Adrenal gland (tissue), 5 donors: ENCODE measurements around the gene KIAA1755.
A peak's percentile ranks its signal among the peaks of the same experiment; 100 is the strongest.

Experiments
- POLR2A ChIP-seq, 2 donors: fragments of 450-650 bp; IDR thresholded peaks; one replicate each; pipeline ENCODE4 v1.6.1; 2017; ENCODE audit warnings: antibody characterized with exemption in 2 of 2, mild to moderate bottlenecking in 2 of 2, moderate library complexity in 1 of 2
- TF ChIP-seq, protein P1 (sequence below), 6 experiments: fragments of 450-650 bp in 4 of 6; fragments of 200-600 bp in 2 of 6; sonication (generic) in 1 of 6; IDR thresholded peaks; 1 replicate in 5 of 6; 2 replicates in 1 of 6; pipeline versions ENCODE4 v1.5.1 to v1.8.0; 2016 to 2021; ENCODE audit warnings: antibody characterized with exemption in 6 of 6, mild to moderate bottlenecking in 2 of 6, moderate library complexity in 1 of 6
- donor health status: DM: no; HTN: no; CAD: no.

- TF ChIP-seq, protein P1, sequence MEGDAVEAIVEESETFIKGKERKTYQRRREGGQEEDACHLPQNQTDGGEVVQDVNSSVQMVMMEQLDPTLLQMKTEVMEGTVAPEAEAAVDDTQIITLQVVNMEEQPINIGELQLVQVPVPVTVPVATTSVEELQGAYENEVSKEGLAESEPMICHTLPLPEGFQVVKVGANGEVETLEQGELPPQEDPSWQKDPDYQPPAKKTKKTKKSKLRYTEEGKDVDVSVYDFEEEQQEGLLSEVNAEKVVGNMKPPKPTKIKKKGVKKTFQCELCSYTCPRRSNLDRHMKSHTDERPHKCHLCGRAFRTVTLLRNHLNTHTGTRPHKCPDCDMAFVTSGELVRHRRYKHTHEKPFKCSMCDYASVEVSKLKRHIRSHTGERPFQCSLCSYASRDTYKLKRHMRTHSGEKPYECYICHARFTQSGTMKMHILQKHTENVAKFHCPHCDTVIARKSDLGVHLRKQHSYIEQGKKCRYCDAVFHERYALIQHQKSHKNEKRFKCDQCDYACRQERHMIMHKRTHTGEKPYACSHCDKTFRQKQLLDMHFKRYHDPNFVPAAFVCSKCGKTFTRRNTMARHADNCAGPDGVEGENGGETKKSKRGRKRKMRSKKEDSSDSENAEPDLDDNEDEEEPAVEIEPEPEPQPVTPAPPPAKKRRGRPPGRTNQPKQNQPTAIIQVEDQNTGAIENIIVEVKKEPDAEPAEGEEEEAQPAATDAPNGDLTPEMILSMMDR (IDR thresholded peaks at IDR 0.05) = peak in 4 of 6 experiments; percentile 13 to 28 (median 20)
- TF ChIP-seq POLR2A (IDR thresholded peaks at IDR 0.05) = no peak
Measured at GRCh38 chr20:38290829-38291814, 30.6 kb upstream of the KIAA1755 start.
